Midbrain (tissue), 1 donor: ENCODE data around the gene ARHGAP12.
"Not testable (repeated sequence)": the region's sequence is repeated elsewhere in the genome, so short reads cannot be mapped to it uniquely, and the experiment has no call there.

Experiments used
- DNase-seq: peaks from one replicate; lab custom pipeline; 2025; lab: John Stamatoyannopoulos, UW

The ARHGAP12 gene

DNA sequence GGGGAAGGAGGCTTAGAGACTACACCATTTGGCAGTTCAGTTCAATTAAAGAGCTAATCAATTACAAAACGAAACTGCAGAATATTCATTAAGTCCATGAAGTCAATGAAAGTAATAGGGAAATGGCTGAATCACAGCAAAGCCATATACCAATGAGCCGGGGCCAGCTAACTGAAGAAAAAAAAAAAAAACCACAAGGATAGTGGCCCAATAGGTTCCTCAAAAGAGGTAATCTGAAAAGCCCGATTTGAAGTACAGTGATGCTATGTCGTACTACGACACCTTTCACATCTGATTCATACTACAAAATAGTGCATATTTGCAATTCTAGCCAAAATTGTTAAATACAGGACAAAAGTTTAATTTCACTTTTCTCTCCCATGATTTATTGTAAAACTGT lies 2.5 kb downstream of the ARHGAP12 start:
- no peak for DNase-seq

DNA sequence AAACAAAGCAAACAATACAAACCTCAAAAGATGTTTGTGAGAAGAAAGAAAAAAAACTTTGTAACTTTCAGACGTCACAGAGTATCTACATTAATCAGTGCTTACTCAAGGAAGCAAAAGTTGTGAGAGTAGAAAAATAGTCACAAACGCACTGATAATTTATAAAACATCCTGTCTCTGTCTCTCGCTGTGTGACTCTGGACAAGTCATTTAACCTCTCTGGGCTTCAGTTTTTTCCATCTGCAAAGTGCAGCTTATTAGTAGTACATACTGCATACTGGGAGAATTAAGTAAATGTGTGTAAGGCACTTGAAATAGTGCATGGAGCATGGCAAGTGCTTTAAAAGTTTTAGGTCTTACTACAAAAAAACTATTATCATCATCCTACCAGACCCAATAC lies 3.8 kb downstream of the ARHGAP12 start:
- DNase-seq, result no peak

DNA sequence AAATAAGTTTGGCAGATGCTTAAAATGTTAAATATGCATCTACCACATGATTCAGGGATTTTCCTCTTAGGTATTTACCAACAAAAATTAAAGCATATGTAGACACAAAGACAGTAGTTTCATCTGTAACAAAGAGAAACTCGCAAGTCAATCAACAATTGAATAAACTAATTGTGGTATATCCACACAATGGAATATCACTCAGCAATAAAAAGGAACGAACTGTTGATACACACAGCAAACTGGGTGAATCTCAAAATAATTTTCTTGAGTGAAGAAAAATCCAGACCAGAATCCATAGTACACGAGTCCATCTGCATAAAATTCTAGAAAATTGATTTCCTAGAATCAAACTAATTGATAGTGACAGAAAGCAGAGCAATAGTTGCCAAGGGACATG lies 5.2 kb downstream of the ARHGAP12 start:
- no peak for DNase-seq

DNA sequence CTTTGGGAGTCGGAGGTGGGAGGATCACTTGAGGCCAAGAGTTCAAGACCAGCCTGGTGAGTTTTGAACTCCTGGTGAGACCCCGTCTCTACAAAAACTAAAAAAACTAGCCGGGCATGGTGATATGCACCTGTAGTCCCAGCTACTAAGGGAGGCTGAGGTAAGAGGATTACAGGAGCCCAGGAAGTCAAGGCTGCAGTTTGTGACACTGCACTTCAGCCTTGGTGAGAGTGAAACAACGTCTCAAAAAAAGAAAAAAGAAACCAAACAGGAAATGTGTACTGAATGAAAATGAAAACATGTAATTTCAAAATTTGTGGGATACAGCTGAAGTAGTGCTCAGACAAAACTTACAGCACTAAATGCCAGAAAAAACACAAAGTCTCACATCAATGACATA lies 7.6 kb downstream of the ARHGAP12 start:
- no peak for DNase-seq

GRCh38 chr10:31920538-31920937 lies 8.1 kb downstream of the ARHGAP12 start:
- DNase-seq, result no peak

DNA sequence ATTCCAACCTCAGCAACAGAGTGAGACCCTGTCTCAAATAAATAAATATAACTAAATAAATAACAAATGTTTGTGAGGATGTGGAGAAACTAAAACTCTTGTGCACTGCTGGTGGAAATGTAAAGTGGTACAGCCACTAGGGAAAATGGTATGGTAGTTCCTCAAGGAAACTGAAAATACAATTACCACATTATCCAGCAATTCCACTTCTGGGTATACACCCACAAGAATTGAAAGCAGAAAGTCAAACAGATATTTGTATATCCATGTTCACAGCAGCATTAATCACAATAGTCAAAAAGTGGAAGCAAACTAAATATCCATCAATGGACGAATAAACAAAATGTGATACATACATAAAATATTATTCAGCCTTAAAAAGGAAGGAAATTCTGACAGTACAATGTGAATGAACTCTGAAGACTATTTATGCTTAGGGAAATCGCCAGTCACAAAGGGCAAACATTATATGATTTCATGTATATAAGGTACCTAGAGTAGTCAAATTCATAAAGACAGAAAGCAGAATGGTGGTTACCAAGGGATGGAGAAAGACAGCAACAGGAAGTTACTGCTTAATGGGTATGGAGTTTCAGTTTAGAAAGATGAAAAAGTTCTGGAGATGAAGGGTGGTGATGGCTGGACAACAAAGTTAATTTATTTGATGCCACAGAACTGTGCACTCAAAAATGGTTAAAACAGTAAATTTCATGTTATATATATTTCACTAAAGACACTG lies 9.8 kb downstream of the ARHGAP12 start:
- DNase-seq, result no peak

DNA sequence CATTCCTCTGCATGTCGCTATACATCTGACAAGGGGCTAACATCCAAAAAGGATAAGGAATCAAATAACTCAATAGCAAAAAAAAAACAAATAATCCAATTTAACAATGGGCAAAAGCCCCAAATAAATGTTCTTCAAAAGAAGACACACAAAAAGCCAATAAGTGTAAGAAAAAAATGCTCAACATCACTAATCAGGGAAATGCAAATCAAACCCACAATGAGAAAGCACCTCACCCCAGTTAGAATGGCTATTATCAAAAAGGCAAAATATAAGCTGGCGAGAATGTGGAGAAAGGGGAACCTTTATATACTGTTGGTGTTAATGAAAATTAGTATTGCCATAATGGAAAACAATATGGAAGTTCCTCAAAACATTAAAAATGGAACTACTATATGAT lies 14.3 kb downstream of the ARHGAP12 start:
- DNase-seq, result no peak

DNA sequence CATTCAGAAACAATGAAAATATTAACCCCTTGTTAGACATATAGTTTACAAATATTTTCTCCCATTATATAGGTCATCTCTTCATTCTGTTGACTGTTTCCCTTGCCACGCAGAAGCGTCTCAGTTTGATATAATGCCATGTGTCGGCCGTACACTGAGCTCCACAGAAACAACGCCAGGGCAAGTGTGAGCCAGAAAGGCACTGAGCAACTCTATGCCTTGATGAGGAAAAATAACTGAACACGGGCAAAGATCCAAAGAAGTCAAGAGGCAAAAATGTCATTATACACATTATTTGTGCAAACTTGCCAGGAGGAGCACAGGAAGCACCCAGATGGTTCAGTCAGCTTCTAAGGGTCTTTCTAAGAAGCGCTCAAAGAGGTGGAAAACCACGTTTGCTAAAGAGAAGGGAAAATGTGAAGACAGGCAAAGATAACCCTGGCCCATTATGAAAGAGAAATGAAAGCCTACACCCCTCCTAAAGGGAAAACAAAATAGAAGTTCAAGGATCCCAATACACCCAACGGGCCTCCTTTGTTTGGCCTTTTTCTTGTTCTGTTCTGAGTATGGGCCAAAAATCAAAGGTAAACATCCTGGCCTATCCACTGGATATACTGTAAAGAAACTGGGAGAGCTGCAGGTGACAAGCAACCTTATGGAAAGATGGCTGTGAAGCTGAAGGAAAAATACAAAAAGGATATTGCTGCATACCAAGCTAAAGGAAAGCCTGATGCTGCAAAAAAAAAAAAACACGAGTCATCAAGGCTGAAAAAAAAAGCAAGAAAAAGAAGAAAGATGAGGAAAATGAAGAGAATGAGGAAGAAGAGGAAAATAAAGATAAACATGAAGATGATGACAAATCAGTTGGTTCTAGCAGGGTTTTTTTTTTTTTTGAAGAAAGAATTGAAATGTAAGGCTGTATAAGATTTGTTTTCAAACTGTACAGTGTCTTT lies 15.5 kb downstream of the ARHGAP12 start:
- no peak for DNase-seq

- DNase-seq, result no peak
Observed at GRCh38 chr10:31912289-31912688, 16.3 kb downstream of the ARHGAP12 start.

- DNase-seq, result no peak
Observed at GRCh38 chr10:31910016-31910415, 18.6 kb downstream of the ARHGAP12 start.

- no peak for DNase-seq
Observed at GRCh38 chr10:31908157-31908556, 20.5 kb downstream of the ARHGAP12 start.

DNA sequence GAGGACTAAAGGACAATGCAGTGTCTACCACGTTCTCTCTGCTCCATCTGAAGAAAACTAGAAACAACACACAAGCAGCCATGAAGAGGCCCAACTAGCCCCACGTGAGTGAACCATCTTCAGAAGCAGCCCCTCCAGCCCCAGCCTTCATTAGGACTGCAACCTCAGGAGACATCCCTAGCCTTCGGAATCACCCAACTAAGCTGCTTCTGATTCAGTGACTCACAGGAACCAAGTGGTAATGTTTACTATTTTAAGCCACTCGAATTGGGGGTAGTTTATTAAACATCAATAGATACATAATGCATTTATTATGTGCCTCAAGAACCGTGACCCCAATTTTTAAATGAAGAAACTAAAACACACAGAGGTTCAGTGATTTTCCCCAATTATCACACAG lies 22.6 kb downstream of the ARHGAP12 start:
- no peak for DNase-seq

DNA sequence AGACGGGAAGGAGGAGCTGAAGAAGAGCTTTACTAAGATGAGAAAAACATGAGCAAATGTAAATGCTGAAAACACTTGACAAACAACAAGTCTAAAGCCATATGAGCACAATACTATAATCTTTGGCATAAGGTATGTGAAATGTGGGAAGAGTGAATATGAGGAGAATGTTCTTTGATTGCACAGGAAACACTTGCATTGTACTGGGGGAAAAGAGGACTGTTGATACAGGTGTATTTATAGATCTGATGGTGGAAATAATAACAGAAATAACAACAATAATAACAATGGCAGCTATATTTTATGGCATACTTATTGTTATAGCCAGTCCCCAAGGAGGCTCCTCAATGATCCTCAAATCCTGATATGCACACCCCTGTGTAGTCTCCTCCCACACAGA lies 23.0 kb downstream of the ARHGAP12 start:
- no peak for DNase-seq

DNA sequence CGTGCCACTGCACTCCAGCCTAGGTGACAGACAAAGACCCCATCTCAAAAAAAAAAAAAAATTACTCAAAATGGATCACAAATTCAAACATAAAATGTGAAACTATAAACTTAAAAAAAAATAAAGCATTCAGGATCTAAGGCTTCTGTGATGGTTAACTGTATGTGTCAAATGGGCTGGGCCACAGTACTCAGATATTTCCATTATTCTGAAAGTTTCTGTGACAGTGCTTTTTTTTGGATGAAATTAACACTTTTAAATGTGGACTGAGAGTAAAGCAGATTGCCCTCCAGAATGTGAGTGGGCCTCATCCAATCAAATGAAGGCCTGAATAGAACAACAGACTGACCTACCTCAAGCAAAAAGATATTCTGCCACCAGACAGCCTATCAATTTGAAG lies 26.0 kb downstream of the ARHGAP12 start:
- DNase-seq, result no peak

DNA sequence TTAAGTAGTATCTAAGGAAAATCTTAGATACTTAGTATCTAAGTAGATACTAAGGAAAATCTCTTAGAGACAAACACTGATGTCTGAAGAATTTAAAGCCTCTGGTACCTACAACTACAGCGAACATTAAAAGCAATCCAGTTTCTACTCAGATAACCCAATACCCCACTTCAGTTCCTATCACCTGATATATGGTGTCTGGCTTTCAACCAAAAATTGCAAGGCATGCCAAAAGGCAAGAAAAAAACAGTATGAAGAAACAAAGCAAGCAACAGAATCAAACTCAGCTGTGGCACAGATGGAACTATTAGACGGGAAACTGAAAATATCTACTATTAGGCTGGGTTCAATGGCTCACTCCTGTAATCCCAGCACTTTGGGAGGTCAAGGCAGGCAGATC lies 31.1 kb downstream of the ARHGAP12 start:
- DNase-seq, result no peak

GRCh38 chr10:31896968-31897384 lies 31.7 kb downstream of the ARHGAP12 start:
- no peak for DNase-seq

GRCh38 chr10:31895722-31896121 lies 32.9 kb downstream of the ARHGAP12 start:
- not testable (repeated sequence) for DNase-seq

DNA sequence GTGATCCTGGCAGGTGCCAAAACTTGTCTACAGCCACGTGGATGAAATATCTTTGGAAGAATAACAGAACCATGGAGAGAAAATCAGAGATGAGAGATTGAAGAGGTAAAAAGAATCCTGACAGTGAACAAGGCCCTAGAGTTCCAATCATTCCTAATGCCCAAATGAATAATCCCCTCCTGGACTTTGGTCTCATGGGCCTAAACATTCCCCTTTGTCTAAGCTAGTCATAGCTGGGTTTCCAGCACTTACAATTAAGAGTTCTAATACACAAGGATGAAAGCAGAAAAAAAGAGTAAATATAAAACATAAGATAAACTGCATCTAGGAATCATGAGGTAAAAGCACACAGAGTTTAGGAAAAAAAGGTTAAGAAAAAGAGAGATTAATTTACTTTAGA lies 40.2 kb downstream of the ARHGAP12 start:
- no peak for DNase-seq

GRCh38 chr10:31887850-31888249 lies 40.8 kb downstream of the ARHGAP12 start:
- DNase-seq, result no peak

GRCh38 chr10:31886885-31887284 lies 41.7 kb downstream of the ARHGAP12 start:
- DNase-seq, result no peak

DNA sequence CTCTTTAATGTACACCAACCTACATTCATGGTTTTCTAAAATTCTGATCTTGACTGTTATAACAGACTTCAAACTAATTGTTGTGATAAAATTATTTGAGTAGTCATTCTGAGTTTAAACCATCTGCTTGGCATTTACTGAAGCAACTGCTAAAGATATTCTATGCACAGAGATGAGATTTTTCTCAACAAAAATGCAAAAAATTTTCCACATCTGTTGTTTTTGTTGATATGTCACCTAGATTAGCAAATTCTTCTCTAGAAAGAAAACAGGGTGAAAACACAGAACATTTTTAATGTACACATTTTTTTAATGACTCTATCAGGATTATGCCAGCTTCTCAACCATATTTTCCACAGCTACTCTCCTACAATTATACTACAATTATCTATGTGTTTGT lies 42.7 kb downstream of the ARHGAP12 start:
- DNase-seq, result no peak

DNA sequence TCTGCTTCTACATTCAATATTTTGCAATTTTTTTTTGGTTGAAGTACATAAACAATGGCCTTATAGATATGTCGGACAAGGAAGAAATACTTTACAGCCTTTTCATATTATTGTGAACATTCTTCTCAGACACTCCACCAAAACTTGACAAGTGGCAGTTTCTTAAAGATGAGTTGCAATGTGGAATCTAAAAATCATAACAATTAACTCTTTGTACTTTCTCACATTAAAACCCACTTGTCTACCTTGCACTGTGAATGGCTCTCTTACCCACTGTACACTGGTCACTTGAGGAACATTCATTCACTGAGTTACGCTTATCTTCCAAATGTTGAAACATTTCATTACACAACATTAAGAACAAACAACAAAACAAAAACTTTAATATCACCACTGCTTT lies 44.2 kb downstream of the ARHGAP12 start:
- DNase-seq, result no peak

DNA sequence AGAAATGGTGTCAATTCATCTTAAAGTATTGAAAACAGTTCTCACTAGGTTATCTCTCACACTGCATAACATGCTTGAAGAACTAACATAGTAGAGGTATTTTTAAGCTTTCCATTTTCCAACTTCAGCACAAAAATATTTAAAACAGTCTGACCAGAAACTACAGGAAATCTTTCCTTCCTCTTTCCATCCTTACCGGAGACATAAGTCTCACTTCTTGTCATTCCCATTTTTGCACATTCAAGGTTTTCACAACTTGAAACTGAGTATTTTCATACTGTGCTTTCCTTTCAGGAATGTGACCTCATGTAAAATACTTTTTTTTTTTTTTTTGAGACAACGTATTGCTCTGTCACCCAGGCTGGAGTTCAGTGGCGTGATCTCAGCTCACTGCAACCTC lies 45.2 kb downstream of the ARHGAP12 start:
- no peak for DNase-seq
